ENCODE data around the gene ABCC5. TPM values are rescaled to one million over a fixed set of nuclear protein-coding genes. Genes with fewer than 3 reads are reported as not detected.

Gene ABCC5
- total RNA-seq, 1 donor = 23.3 TPM

DNA sequence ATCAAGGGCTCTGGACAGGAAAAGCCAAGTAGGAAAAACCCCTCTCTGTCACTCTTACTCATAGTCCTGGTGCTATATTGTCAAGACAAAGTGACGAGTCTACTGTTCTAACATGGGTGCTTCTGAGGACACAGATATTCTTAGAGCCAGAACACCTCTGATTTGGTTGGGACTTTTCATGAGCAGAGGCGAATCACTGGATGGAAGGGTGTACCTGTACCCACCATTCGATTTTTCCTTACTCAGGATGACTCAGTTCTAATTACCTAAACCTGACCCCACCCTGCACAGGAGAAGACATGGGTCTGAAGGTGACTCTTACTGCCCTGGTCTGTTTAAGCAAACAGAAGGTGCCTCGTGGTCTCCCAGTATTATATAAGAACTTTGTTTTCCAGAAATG lies 58.5 kb downstream of the ABCC5 start:
- TF ChIP-seq, protein P1, sequence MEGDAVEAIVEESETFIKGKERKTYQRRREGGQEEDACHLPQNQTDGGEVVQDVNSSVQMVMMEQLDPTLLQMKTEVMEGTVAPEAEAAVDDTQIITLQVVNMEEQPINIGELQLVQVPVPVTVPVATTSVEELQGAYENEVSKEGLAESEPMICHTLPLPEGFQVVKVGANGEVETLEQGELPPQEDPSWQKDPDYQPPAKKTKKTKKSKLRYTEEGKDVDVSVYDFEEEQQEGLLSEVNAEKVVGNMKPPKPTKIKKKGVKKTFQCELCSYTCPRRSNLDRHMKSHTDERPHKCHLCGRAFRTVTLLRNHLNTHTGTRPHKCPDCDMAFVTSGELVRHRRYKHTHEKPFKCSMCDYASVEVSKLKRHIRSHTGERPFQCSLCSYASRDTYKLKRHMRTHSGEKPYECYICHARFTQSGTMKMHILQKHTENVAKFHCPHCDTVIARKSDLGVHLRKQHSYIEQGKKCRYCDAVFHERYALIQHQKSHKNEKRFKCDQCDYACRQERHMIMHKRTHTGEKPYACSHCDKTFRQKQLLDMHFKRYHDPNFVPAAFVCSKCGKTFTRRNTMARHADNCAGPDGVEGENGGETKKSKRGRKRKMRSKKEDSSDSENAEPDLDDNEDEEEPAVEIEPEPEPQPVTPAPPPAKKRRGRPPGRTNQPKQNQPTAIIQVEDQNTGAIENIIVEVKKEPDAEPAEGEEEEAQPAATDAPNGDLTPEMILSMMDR (IDR thresholded peaks at IDR 0.05; ENCODE audit: insufficient read depth, low read depth, low read length) = no peak
- no peak for DNase-seq (ENCODE audit: low read depth)
- no peak overlapping the region for H3K4me3 ChIP-seq (ENCODE audit: low read depth, low read length)

DNA sequence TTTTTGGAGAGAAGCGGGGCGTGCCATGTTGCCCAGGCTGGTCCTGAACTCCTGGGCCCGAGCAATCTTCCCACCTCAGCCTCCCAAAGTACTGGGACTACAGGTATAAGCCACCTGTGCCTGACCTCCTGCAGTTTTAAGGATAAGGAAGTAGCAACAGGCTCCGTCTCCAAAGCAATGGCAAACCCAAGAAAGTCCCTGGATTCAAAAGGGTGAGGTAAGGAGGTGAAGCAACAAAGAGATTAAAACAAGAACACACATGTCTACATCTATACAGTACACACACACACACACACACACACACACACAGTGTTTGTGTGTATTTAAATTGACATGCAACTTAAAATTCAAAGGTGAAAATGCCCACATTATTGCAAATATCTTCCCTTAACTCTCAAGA lies 58.9 kb downstream of the ABCC5 start:
- no peak overlapping the region for H3K4me3 ChIP-seq (ENCODE audit: low read depth, low read length)
- TF ChIP-seq, protein P1 (IDR thresholded peaks at IDR 0.05; ENCODE audit: insufficient read depth, low read depth, low read length) = no peak
- no peak for DNase-seq (ENCODE audit: low read depth)

DNA sequence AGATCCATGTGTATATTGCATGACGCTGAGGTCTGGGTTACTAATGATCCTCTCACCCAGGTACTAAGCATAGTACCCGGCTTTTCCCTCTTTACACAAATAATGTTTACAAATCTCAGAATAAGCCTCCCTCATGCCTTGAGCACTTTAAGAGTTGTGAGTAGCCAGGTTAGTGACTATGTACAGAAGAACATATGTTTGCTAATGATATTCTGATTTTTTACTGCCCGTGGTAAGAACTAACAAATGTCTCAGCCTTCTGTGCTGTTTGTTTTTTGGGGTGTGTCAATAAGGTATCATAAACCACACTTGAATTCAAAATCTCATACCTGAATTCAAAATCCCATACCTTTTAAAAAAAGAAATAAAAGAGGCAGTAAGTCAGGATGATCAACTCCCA lies 59.5 kb downstream of the ABCC5 start:
- DNase-seq (ENCODE audit: low read depth) = no peak
- TF ChIP-seq, protein P1 (IDR thresholded peaks at IDR 0.05; ENCODE audit: insufficient read depth, low read depth, low read length) = no peak
- no peak overlapping the region for H3K4me3 ChIP-seq (ENCODE audit: low read depth, low read length)

DNA sequence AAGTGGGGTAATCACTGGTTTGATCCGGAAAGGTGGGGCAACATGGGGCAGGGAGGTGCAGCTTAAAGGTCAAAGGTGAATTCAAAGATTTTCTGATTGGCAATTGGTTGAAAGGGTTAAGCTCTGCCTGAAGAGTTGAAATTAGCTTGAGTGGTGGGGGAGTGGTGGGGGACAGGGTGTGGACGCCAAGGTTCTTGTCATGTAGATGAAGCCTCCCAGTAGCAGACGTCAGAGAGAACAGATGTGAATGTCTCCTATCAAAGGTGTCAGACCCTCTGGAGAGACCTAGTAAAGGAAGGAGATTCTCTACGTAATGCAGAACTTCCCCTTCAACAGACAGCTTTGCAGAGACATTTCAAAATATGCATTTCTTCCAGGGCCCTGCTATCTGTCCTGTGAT lies 62.8 kb downstream of the ABCC5 start:
- TF ChIP-seq, protein P1 (IDR thresholded peaks at IDR 0.05; ENCODE audit: insufficient read depth, low read depth, low read length) = no peak
- no peak overlapping the region for H3K4me3 ChIP-seq (ENCODE audit: low read depth, low read length)
- no peak for DNase-seq (ENCODE audit: low read depth)

DNA sequence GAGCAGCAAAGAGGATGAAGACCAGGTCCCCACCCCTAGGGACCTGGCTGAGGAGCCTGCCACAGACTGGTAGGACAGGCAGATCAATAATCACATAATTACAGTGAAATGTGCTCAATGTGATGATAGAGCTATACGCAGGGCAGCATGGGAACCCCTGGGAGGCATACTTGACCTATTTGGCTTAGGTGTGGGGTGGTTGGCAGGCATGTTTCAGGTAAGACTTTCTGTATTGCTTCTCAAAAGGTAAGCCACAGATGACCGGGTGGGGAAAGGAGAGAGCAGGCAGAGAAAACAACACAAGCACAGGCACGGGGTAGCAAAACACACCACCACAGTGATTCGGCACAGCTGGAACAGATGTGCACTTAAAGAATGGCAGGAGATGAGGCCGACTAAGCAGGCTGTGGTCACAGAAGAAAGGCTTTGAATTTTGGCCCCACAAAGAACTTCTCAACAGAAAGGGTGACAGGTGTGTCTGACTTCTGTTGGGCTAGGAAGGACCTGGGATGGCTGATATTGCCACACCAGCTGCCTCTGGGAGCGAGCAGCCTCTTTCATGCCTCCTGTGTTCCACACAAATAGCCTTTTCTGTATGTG lies 64.1 kb downstream of the ABCC5 start:
- TF ChIP-seq, protein P1 (IDR thresholded peaks at IDR 0.05; ENCODE audit: insufficient read depth, low read depth, low read length) = no peak
- DNase-seq (ENCODE audit: low read depth) = no peak
- H3K4me3 ChIP-seq (ENCODE audit: low read depth, low read length) = no peak overlapping the region

DNA sequence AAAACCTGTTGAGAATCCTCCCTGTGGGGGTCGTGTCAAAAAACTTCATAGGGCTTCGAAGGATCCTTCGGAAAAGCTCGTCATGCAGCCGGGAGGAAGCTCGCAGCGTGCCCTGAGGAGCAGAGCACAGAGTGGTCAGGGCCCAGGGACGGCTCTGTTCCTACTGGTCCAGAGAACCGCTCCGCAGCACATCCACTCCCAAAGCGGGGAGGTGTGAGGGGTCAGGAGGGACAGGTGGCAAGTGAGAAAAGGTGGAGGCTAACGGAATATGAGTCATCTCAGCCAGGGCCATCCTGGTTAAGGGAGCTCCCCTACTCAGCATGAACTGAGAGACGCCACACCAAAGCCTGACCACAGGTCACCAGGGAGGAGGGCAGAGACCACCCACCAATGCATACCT lies 66.2 kb downstream of the ABCC5 start:
- TF ChIP-seq, protein P1 (IDR thresholded peaks at IDR 0.05; ENCODE audit: insufficient read depth, low read depth, low read length) = no peak
- DNase-seq (ENCODE audit: low read depth) = no peak
- no peak overlapping the region for H3K4me3 ChIP-seq (ENCODE audit: low read depth, low read length)

DNA sequence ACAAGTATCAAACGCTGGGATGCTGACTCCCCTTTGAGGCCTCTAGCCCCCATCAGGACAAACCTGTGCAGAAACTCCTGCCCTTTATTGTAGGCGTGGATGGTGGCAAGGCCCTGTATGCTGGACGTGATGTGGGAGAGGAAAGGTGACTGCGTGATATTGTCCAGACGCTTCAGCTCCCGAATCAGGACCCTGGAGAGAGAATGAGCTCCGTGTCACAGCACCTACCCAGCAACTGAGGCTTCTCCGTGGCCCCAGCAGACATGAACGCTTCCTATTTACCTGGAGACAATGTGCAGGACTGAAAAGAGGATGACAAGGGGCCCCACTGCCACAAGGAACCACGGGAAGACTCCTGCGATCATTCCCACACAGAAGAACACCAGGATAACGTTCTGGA lies 68.0 kb downstream of the ABCC5 start:
- TF ChIP-seq, protein P1 (IDR thresholded peaks at IDR 0.05; ENCODE audit: insufficient read depth, low read depth, low read length) = no peak
- H3K4me3 ChIP-seq (ENCODE audit: low read depth, low read length) = no peak overlapping the region
- DNase-seq (ENCODE audit: low read depth) = no peak

All from fibroblast of villous mesenchyme (primary cell).